IMR-90 (cell line): ENCODE results near the gene DPP6. TPM values are rescaled to one million over a fixed set of nuclear protein-coding genes. Genes with fewer than 3 reads are reported as not detected.

Experiments used
- ATAC-seq: fragments of 200-7000 bp; cut with Tn5 transposase; 2 replicates; pipeline ENCODE4 v1.9.1; 2020; ENCODE audit warnings: low read depth, mild to moderate bottlenecking, moderate library complexity
- BruUV-seq: library from RNA; stranded (reverse); fragments of 400-500 nt; replicated peaks from 2 replicates; lab custom pipeline; 2021; lab: Mats Ljungman, UMichigan
- CTCF ChIA-PET: fragments of 300-600 bp; formaldehyde crosslinking; extraction: SDS; loops from one replicate; lab custom pipeline; 2021; ENCODE audit warnings: antibody characterized with exemption; lab: Yijun Ruan, JAX
- POLR2A ChIA-PET: fragments of 300-600 bp; sonication (Branson Sonifier 250); formaldehyde crosslinking; loops from one replicate; lab custom pipeline; 2022; ENCODE audit warnings: antibody characterized with exemption; ENCODE audit not compliant: unreplicated experiment; lab: Charles Lee
- DNase-seq: peaks from one replicate; pipeline ENCODE4 v3.0.0; 2013
- H2AFZ ChIP-seq: replicated peaks from 2 replicates; pipeline ENCODE3; 2013; ENCODE audit warnings: low read length, mild to moderate bottlenecking; ENCODE audit not compliant: poor library complexity
- H2AK5ac ChIP-seq: 2 replicates; pipeline ENCODE4 v1.6.1; 2013; ENCODE audit warnings: low read depth, low read length, inconsistent platforms
- H2AK9ac ChIP-seq: replicated peaks from 2 replicates; pipeline ENCODE3; 2013; ENCODE audit warnings: mild to moderate bottlenecking, low read depth, low read length, moderate library complexity; ENCODE audit not compliant: poor library complexity
- H2BK120ac ChIP-seq: 2 replicates; pipeline ENCODE4 v1.6.1; 2013; ENCODE audit warnings: low read depth, low read length, inconsistent platforms
- H2BK15ac ChIP-seq: 3 replicates; pipeline ENCODE4 v1.6.1; 2013; ENCODE audit warnings: low read depth, low read length, inconsistent platforms
- H2BK20ac ChIP-seq: 2 replicates; pipeline ENCODE4 v1.6.1; 2013; ENCODE audit warnings: low read depth, mild to moderate bottlenecking, inconsistent platforms, low read length, moderate library complexity
- H2BK5ac ChIP-seq: 2 replicates; pipeline ENCODE4 v1.6.1; 2013; ENCODE audit warnings: mild to moderate bottlenecking, low read depth, low read length, inconsistent platforms; ENCODE audit not compliant: poor library complexity, severe bottlenecking
- H3K14ac ChIP-seq: replicated peaks from 2 replicates; pipeline ENCODE4 v1.6.1; 2013; ENCODE audit warnings: low read depth, low read length, inconsistent platforms
- H3K18ac ChIP-seq: 2 replicates; pipeline ENCODE4 v1.6.1; 2013; ENCODE audit warnings: low read depth, low read length, control low read depth
- H3K23ac ChIP-seq: 2 replicates; pipeline ENCODE4 v1.6.1; 2013; ENCODE audit warnings: low read depth, low read length, inconsistent platforms
- H3K27ac ChIP-seq: 2 replicates; pipeline ENCODE4 v1.5.1; 2013; ENCODE audit warnings: mild to moderate bottlenecking, control low read depth, low read length; ENCODE audit not compliant: insufficient read depth
- H3K27me3 ChIP-seq: 2 replicates; pipeline ENCODE4 v1.6.1; 2013; ENCODE audit warnings: low read length; ENCODE audit not compliant: control insufficient read depth, insufficient read depth
- H3K36me3 ChIP-seq: 2 replicates; pipeline ENCODE4 v1.6.1; 2013; ENCODE audit warnings: low read length, mixed read lengths; ENCODE audit not compliant: control insufficient read depth, insufficient read depth
- H3K4ac ChIP-seq: 2 replicates; pipeline ENCODE4 v1.6.1; 2013; ENCODE audit warnings: low read depth, low read length, inconsistent platforms
- H3K4me1 ChIP-seq: 2 replicates; pipeline ENCODE4 v1.6.1; 2013; ENCODE audit warnings: low read length, mixed read lengths; ENCODE audit not compliant: control insufficient read depth, insufficient read depth
- H3K4me2 ChIP-seq: 2 replicates; pipeline ENCODE4 v1.6.1; 2013; ENCODE audit warnings: low read depth, mild to moderate bottlenecking, control low read depth, low read length, moderate library complexity
- H3K4me3 ChIP-seq: 2 replicates; pipeline ENCODE4 v1.5.1; 2013; ENCODE audit warnings: low read depth, mild to moderate bottlenecking, control low read depth, low read length, moderate library complexity; ENCODE audit not compliant: insufficient read depth
- H3K56ac ChIP-seq: 2 replicates; pipeline ENCODE4 v1.6.1; 2013; ENCODE audit warnings: low read length, inconsistent platforms; ENCODE audit not compliant: insufficient read depth; ENCODE audit errors: extremely low read depth
- H3K79me1 ChIP-seq, 2 experiments: 2 replicates each; pipeline ENCODE4 v1.6.1; 2013; ENCODE audit warnings: low read length in 2 of 2, inconsistent platforms in 1 of 2, low read depth in 1 of 2
- H3K9ac ChIP-seq: 2 replicates; pipeline ENCODE4 v1.6.1; 2013; ENCODE audit warnings: low read depth, low read length, control low read depth
- H3K9me1 ChIP-seq: 2 replicates; pipeline ENCODE4 v1.6.1; 2013; ENCODE audit warnings: low read length, inconsistent platforms; ENCODE audit not compliant: insufficient read depth
- H3K9me3 ChIP-seq: 2 replicates; pipeline ENCODE4 v1.6.1; 2013; ENCODE audit warnings: low read length; ENCODE audit not compliant: control insufficient read depth, insufficient read depth
- H4K20me1 ChIP-seq: 2 replicates; pipeline ENCODE4 v1.6.1; 2013; ENCODE audit warnings: low read length, inconsistent platforms; ENCODE audit not compliant: insufficient read depth
- H4K5ac ChIP-seq: 2 replicates; pipeline ENCODE4 v1.6.1; 2013; ENCODE audit warnings: mild to moderate bottlenecking, low read depth, low read length, control low read depth
- H4K8ac ChIP-seq, 2 experiments: 2 replicates each; pipeline ENCODE4 v1.6.1; 2013; ENCODE audit warnings: low read depth in 2 of 2, low read length in 2 of 2, control low read depth in 1 of 2, inconsistent platforms in 1 of 2
- H4K91ac ChIP-seq: 2 replicates; pipeline ENCODE4 v1.6.1; 2013; ENCODE audit warnings: low read depth, low read length, inconsistent platforms; ENCODE audit not compliant: insufficient read depth
- BHLHE40 ChIP-seq: fragments of 150-350 bp; IDR thresholded peaks from 2 replicates; pipeline ENCODE4 v1.6.1; 2016; ENCODE audit warnings: mild to moderate bottlenecking, low read depth, low read length
- FOS ChIP-seq: fragments of 150-350 bp; IDR thresholded peaks from 2 replicates; pipeline ENCODE4 v1.6.1; 2016; ENCODE audit warnings: low read depth, low read length
- MAFK ChIP-seq: IDR thresholded peaks from 2 replicates; pipeline ENCODE4 v1.6.1; 2012; ENCODE audit warnings: low read depth, low read length, improper control_type of control experiment
- MAZ ChIP-seq: IDR thresholded peaks from 2 replicates; pipeline ENCODE4 v1.6.1; 2012; ENCODE audit warnings: low read depth, mild to moderate bottlenecking, low read length, improper control_type of control experiment, moderate library complexity, borderline replicate concordance
- MXI1 ChIP-seq: IDR thresholded peaks from 2 replicates; pipeline ENCODE4 v1.6.1; 2012; ENCODE audit warnings: low read depth, mild to moderate bottlenecking, low read length, moderate library complexity, borderline replicate concordance
- WGBS, 2 experiments: methylation state at CpG; one replicate each; pipeline versions ENCODE4 v1.1.5 to v1.1.7; 2013; ENCODE audit warnings: missing lambda C conversion rate in 2 of 2; ENCODE audit not compliant: insufficient read length in 1 of 2; ENCODE audit errors: extremely low coverage in 2 of 2; 5-methylcytosine and 5-hydroxymethylcytosine counted together
- dilution Hi-C: fragments of 300-500 bp; cut with HindIII; formaldehyde crosslinking; loops from one replicate; pipeline ENCODE4 v1.14.3; 2018; ENCODE audit warnings: low sequenced_read_pairs; ENCODE audit not compliant: unreplicated experiment
- in situ Hi-C: fragments of 300-500 bp; cut with MboI; formaldehyde crosslinking; loops from 3 replicates; pipeline ENCODE4 v1.14.3; 2019; ENCODE audit warnings: low sequenced_read_pairs, inconsistent platforms, mixed read lengths
- intact Hi-C: fragments of 100-400 bp; cut with micrococcal nuclease; formaldehyde crosslinking; loops from 2 replicates; pipeline ENCODE4 v1.10.0; 2022
- polyA plus RNA-seq, 3 experiments: library from polyadenylated mRNA; depleted of rRNA; stranded (reverse); fragments of >200 nt; gene quantifications; 2 replicates each; pipeline ENCODE4 v1.2.3, GENCODE V29; 2012; ENCODE audit warnings: low replicate concordance in 1 of 3
- total RNA-seq: library from RNA; depleted of rRNA; stranded (reverse); fragments of >200 nt; gene quantifications from 2 replicates; pipeline ENCODE4 v1.2.3, GENCODE V29; 2012
- TF ChIP-seq, protein P1 (sequence below): conservative IDR thresholded peaks from 2 replicates; pipeline ENCODE4 v1.5.1; 2012; ENCODE audit warnings: mild to moderate bottlenecking, low read depth, low read length, improper control_type of control experiment
- TF ChIP-seq, protein P2 (sequence below): fragments of 150-350 bp; IDR thresholded peaks from 2 replicates; pipeline ENCODE4 v1.6.1; 2016; ENCODE audit warnings: low read depth, mild to moderate bottlenecking, low read length, moderate library complexity, borderline replicate concordance
- TF ChIP-seq, protein P3 (sequence below): fragments of 150-350 bp; IDR thresholded peaks from 2 replicates; pipeline ENCODE4 v1.6.1; 2017; ENCODE audit warnings: mild to moderate bottlenecking, antibody characterized with exemption, low read length, low read depth

DPP6 gene
- total and polyA plus RNA-seq, 2 of the 4 experiments (the other 2 are of a cell fraction), result not detected

DNA sequence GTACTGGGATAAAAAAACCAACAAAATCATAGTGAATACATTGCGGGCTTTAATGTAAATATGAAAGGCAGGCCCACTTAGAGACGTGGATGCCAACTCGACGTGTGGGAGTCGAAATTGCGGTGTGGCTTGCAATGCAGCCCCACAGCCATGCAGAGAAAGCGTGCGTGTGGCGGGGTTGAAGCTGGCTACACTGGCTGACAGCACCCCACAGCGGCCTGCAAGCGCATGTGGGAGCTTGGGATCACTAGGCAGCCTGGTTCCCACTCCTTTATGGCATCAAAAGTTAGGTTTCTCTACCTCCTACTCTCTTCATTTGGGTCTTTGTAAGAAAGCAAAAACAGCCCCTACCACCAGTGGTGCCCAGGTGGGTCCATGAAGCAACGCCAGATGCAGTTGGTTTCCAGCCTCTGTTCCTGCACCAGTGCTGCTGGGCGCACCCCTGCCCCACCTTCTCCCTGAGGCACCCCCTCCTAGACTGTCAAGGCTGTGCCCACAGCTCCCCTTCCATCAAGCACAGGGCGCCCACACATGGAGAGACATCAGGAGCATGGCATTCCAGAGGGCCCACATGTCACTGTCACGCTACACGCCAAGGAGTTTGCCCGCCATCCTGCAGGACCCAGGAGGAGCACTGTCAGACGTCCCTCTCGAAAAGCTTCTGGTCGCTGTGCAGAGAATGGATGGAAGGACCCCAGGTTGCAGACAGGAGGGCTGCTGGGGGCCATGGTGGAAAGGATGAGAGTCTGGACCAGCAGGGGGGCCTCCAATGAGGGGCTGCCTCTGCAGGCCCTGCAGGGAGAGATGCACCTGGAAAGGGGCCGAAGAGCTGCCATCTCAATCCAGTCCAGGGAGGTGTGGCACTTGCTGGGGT is 807.8 kb downstream of the DPP6 start:
- Histone ChIP-seq H4K5ac (no peak overlapping the region), H3K9ac (no peak overlapping the region), H3K9me1 (no peaks in the 10 kb centered on the region), H3K4me1 (no peaks in the 10 kb centered on the region), H3K36me3 (no peaks in the 10 kb centered on the region), H2BK20ac (no peak overlapping the region), H3K9me3 (peaks cover 44% of the 10 kb centered on the region), H3K56ac (no peak overlapping the region), H4K91ac (no peak overlapping the region), H2BK15ac (no peak overlapping the region), H3K18ac (no peak overlapping the region), H2AK5ac (no peak overlapping the region), H2BK5ac (no peak overlapping the region), H3K27ac (no peak overlapping the region), H3K14ac (no peak overlapping the region), H2BK120ac (no peak overlapping the region), H2AFZ (no peak overlapping the region), H4K8ac (no peak overlapping the region), H3K79me1 (no peaks in the 10 kb centered on the region), H3K27me3 (no peaks in the 10 kb centered on the region), H4K20me1 (no peaks in the 10 kb centered on the region), H3K4me2 (no peak overlapping the region), H3K23ac (no peak overlapping the region), H2AK9ac (no peak overlapping the region), H3K4me3 (no peak overlapping the region), H3K4ac (no peak overlapping the region)
- dilution Hi-C loops (no loop called here), intact Hi-C loops (no loop called here), in situ Hi-C loops (no loop called here)
- DNase-seq, result no peak
- TF ChIP-seq MAFK (no peak), FOS (no peak), BHLHE40 (no peak), MAZ (no peak), MXI1 (no peak)
- TF ChIP-seq, protein P1, sequence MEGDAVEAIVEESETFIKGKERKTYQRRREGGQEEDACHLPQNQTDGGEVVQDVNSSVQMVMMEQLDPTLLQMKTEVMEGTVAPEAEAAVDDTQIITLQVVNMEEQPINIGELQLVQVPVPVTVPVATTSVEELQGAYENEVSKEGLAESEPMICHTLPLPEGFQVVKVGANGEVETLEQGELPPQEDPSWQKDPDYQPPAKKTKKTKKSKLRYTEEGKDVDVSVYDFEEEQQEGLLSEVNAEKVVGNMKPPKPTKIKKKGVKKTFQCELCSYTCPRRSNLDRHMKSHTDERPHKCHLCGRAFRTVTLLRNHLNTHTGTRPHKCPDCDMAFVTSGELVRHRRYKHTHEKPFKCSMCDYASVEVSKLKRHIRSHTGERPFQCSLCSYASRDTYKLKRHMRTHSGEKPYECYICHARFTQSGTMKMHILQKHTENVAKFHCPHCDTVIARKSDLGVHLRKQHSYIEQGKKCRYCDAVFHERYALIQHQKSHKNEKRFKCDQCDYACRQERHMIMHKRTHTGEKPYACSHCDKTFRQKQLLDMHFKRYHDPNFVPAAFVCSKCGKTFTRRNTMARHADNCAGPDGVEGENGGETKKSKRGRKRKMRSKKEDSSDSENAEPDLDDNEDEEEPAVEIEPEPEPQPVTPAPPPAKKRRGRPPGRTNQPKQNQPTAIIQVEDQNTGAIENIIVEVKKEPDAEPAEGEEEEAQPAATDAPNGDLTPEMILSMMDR, result no peak
- TF ChIP-seq, protein P2, sequence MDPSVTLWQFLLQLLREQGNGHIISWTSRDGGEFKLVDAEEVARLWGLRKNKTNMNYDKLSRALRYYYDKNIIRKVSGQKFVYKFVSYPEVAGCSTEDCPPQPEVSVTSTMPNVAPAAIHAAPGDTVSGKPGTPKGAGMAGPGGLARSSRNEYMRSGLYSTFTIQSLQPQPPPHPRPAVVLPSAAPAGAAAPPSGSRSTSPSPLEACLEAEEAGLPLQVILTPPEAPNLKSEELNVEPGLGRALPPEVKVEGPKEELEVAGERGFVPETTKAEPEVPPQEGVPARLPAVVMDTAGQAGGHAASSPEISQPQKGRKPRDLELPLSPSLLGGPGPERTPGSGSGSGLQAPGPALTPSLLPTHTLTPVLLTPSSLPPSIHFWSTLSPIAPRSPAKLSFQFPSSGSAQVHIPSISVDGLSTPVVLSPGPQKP, result no peak
- TF ChIP-seq, protein P3, sequence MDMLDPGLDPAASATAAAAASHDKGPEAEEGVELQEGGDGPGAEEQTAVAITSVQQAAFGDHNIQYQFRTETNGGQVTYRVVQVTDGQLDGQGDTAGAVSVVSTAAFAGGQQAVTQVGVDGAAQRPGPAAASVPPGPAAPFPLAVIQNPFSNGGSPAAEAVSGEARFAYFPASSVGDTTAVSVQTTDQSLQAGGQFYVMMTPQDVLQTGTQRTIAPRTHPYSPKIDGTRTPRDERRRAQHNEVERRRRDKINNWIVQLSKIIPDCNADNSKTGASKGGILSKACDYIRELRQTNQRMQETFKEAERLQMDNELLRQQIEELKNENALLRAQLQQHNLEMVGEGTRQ, result no peak
- no peak for ATAC-seq
- ChIA-PET CTCF (no interaction called here), POLR2A (no interaction called here)
- WGBS, 2 experiments, result 47% methylated on average over 12 of the region's 21 CpGs; no CpG with 5 or more reads in 1 of the 2 experiments
- BruUV-seq, result no TSS peak
